K562 (cell line): ENCODE results near the gene PEX6. TPM values are rescaled to one million over a fixed set of nuclear protein-coding genes. Genes with fewer than 3 reads are reported as not detected.
A peak's percentile ranks its signal among the peaks of the same experiment; 100 is the strongest.

Experiments used
- ASH1L ChIP-seq: fragments of 450-650 bp; IDR thresholded peaks from 2 replicates; pipeline ENCODE4 v1.6.1; 2018; ENCODE audit warnings: borderline replicate concordance, mild to moderate bottlenecking, low read depth; ENCODE audit not compliant: partially characterized antibody
- BRD4 ChIP-seq: fragments of 200-600 bp; sonication (generic); IDR thresholded peaks from 2 replicates; pipeline ENCODE4 v1.6.1; 2017; ENCODE audit warnings: inconsistent platforms
- C11orf30 ChIP-seq: fragments of 450-650 bp; IDR thresholded peaks from 2 replicates; pipeline ENCODE4 v1.6.1; 2016; ENCODE audit warnings: low read depth, mild to moderate bottlenecking
- DMBX1 ChIP-seq: fragments of 250-450 bp; sonication (Bioruptor Pico); IDR thresholded peaks from 2 replicates; pipeline ENCODE4 v1.8.0; 2022; ENCODE audit warnings: inconsistent platforms, mild to moderate bottlenecking, moderate library complexity, borderline replicate concordance
- E2F8 ChIP-seq: fragments of 450-650 bp; IDR thresholded peaks from 2 replicates; pipeline ENCODE4 v1.7.1; 2018; ENCODE audit warnings: mild to moderate bottlenecking, low read depth; ENCODE audit not compliant: partially characterized antibody
- ELF4 ChIP-seq: fragments of 450-650 bp; formaldehyde crosslinking; IDR thresholded peaks from 2 replicates; pipeline ENCODE4 v1.4.0; 2022; ENCODE audit warnings: missing genetic modification characterization
- ELK3 ChIP-seq: fragments of 450-650 bp; formaldehyde crosslinking; IDR thresholded peaks from 2 replicates; pipeline ENCODE4 v1.4.0; 2020; ENCODE audit warnings: mild to moderate bottlenecking
- EP300 ChIP-seq: IDR thresholded peaks from 2 replicates; pipeline ENCODE4 v1.6.1; 2012; ENCODE audit warnings: low read length, improper control_type of control experiment
- ESRRB ChIP-seq: fragments of 250-450 bp; sonication (Bioruptor Pico); IDR thresholded peaks from 2 replicates; pipeline ENCODE4 v1.5.0; 2020; ENCODE audit warnings: mild to moderate bottlenecking, moderate library complexity, borderline replicate concordance
- HOMEZ ChIP-seq: fragments of 250-450 bp; sonication (Bioruptor Pico); IDR thresholded peaks from 2 replicates; pipeline ENCODE4 v1.4.0; 2020; ENCODE audit warnings: mild to moderate bottlenecking, moderate library complexity
- KDM2B ChIP-seq: fragments of 250-450 bp; sonication (Bioruptor Pico); IDR thresholded peaks from 2 replicates; pipeline ENCODE4 v1.8.0; 2021; ENCODE audit warnings: mild to moderate bottlenecking, moderate library complexity
- KDM4B ChIP-seq, 2 experiments: fragments of 450-650 bp in 1 of 2; sonication (generic) in 1 of 2; IDR thresholded peaks; 2 replicates each; pipeline ENCODE4 v1.6.1; 2016 to 2017; ENCODE audit warnings: borderline replicate concordance in 2 of 2, antibody characterized with exemption in 1 of 2, low read depth in 1 of 2, mild to moderate bottlenecking in 1 of 2
- SMAD3 ChIP-seq: fragments of 450-650 bp; formaldehyde crosslinking; conservative IDR thresholded peaks from 2 replicates; pipeline ENCODE4 v1.4.0; 2020; ENCODE audit warnings: mild to moderate bottlenecking
- SMAD4 ChIP-seq: fragments of 250-450 bp; sonication (Bioruptor Pico); conservative IDR thresholded peaks from 2 replicates; pipeline ENCODE4 v1.8.0; 2021; ENCODE audit warnings: inconsistent platforms, mild to moderate bottlenecking, moderate library complexity
- TCF7 ChIP-seq: sonication (generic); IDR thresholded peaks from 2 replicates; pipeline ENCODE4 v1.6.1; 2016; ENCODE audit warnings: antibody characterized with exemption, borderline replicate concordance
- TFAM ChIP-seq: fragments of 250-450 bp; sonication (Bioruptor Pico); conservative IDR thresholded peaks from 2 replicates; pipeline ENCODE4 v1.5.0; 2021; ENCODE audit warnings: mild to moderate bottlenecking, moderate library complexity
- USF2 ChIP-seq: sonication (generic); formaldehyde crosslinking; IDR thresholded peaks from 2 replicates; pipeline ENCODE4 v1.5.0; 2020; ENCODE audit warnings: missing genetic modification reagents
- ZNF408 ChIP-seq: fragments of 250-450 bp; sonication (Bioruptor Pico); IDR thresholded peaks from 2 replicates; pipeline ENCODE4 v1.4.0; 2020; ENCODE audit warnings: low read depth, mild to moderate bottlenecking, moderate library complexity
- ZNF764 ChIP-seq: fragments of 250-450 bp; sonication (Bioruptor Pico); IDR thresholded peaks from 2 replicates; pipeline ENCODE4 v1.4.0; 2020; ENCODE audit warnings: low read depth, mild to moderate bottlenecking, moderate library complexity
- ZSCAN29 ChIP-seq: fragments of 450-650 bp; IDR thresholded peaks from 2 replicates; pipeline ENCODE4 v1.6.1; 2017
- polyA plus RNA-seq, 8 experiments: library from polyadenylated mRNA; depleted of rRNA in 4 of 8; stranded (reverse) in 5 of 8; unstranded in 3 of 8; fragments of >200 nt; fragmentation: Nextera tagmentation in 2 of 8; fragmentation: Illumina TruSeq in 1 of 8; extraction: Ambion mirVana in 2 of 8; extraction: Trizol in 1 of 8; gene quantifications; 2 replicates each; pipeline versions ENCODE4 v1.2.1 to v1.2.3, GENCODE V29; 2011 to 2014; ENCODE audit warnings: inconsistent platforms in 1 of 8, missing spikeins in 1 of 8
- total RNA-seq, 7 experiments: library from RNA; depleted of rRNA in 6 of 7; stranded (reverse); fragments of >200 nt in 6 of 7; fragmentation: Illumina TruSeq in 2 of 7; extraction: Trizol in 2 of 7; gene quantifications; 2 replicates each; pipeline versions ENCODE4 v1.2.1 to v1.2.3, GENCODE V29; 2011 to 2021; ENCODE audit warnings: low replicate concordance in 1 of 7

Gene PEX6
- total and polyA plus RNA-seq, 9 of the 15 experiments (the other 6 are each of a cell fraction or from before 2014, with no cell fraction given) = 0.17 to 20.8 (median 6.9) TPM

- peak; percentile 2; the same call in 1 of the 2 replicates for TF ChIP-seq ELF4
- TF ChIP-seq ZNF408 (CRISPR knock-in tag) = no peak
- TF ChIP-seq KDM4B (IDR thresholded peaks at IDR 0.05; ENCODE audit: borderline replicate concordance in 2 of 2, low read depth in 1 of 2) = peak in 1 of 2 experiments; percentile 95; a peak in 1 of 4 replicates
- peak; percentile 11 for TF ChIP-seq ASH1L
- TF ChIP-seq SMAD3 (CRISPR knock-in tag) = 0 out of 2 replicates have a peak, but pooled peaks have one; percentile 59
- 0 out of 2 replicates have a peak, but pooled peaks have one; percentile 58 for TF ChIP-seq SMAD4 (CRISPR knock-in tag)
- TF ChIP-seq EP300 = peak; percentile 41; the same call in 1 of the 2 replicates
- TF ChIP-seq BRD4 = peak; percentile 69; the same call in 1 of the 2 replicates
- TF ChIP-seq ESRRB = 0 out of 2 replicates have a peak, but pooled peaks have one; percentile 9
- peak; percentile 55; the same call in 1 of the 2 replicates for TF ChIP-seq HOMEZ (CRISPR knock-in tag)
- TF ChIP-seq E2F8 = peak; percentile 81
- no peak for TF ChIP-seq TFAM (CRISPR knock-in tag)
- TF ChIP-seq ZNF764 (CRISPR knock-in tag) = no peak
- 0 out of 2 replicates have a peak, but pooled peaks have one; percentile 46 for TF ChIP-seq ZSCAN29
- TF ChIP-seq ELK3 (CRISPR knock-in tag) = no peak
- no peak for TF ChIP-seq USF2 (CRISPR knock-in tag)
- peak; percentile 23; the same call in 1 of the 2 replicates for TF ChIP-seq DMBX1 (CRISPR knock-in tag)
- TF ChIP-seq KDM2B = 0 out of 2 replicates have a peak, but pooled peaks have one; percentile 27
- peak; percentile 89 for TF ChIP-seq C11orf30
- TF ChIP-seq TCF7 = 0 out of 2 replicates have a peak, but pooled peaks have one; percentile 33
Measured at GRCh38 chr6:42978839-42979522, at the start of gene PEX6 (continued).
